ENCODE measurements around the gene TENM4. TPM values are rescaled to one million over a fixed set of nuclear protein-coding genes. Genes with fewer than 3 reads are reported as not detected.

Gene TENM4
- polyA plus RNA-seq, 1 donor from 2014 or later = 16.8 TPM

- no peaks in the 10 kb centered on the region for H3K9me3 ChIP-seq (ENCODE audit: low read length)
- no peak overlapping the region for H2AFZ ChIP-seq (ENCODE audit: low read depth, low read length)
- no peaks in the 10 kb centered on the region for H3K36me3 ChIP-seq (ENCODE audit: insufficient read depth, low read length)
- H3K27me3 ChIP-seq (ENCODE audit: insufficient read depth, low read depth, low read length) = no peaks in the 10 kb centered on the region
- H3K27ac ChIP-seq (ENCODE audit: low read length) = no peak overlapping the region
- H3K4me3 ChIP-seq (ENCODE audit: low read length) = no peak overlapping the region
- no peaks in the 10 kb centered on the region for H4K20me1 ChIP-seq (ENCODE audit: insufficient read depth)
- no peak overlapping the region for H3K9ac ChIP-seq (ENCODE audit: low read length)
- H3K9me2 ChIP-seq (ENCODE audit: insufficient read depth, low read length) = no peaks in the 10 kb centered on the region
- TF ChIP-seq MXI1 (conservative IDR thresholded peaks at IDR 0.05; ENCODE audit: poor library complexity, severe bottlenecking) (no peak), POLR2AphosphoS5 (IDR thresholded peaks at IDR 0.05) (no peak), CTCF (IDR thresholded peaks at IDR 0.05; ENCODE audit: poor library complexity, severe bottlenecking) (no peak), RAD21 (conservative IDR thresholded peaks at IDR 0.05) (no peak), EZH2 (IDR thresholded peaks at IDR 0.05; ENCODE audit: borderline replicate concordance, insufficient read depth, low read length, poor library complexity, severe bottlenecking) (no peak), TAF1 (IDR thresholded peaks at IDR 0.05; ENCODE audit: low read depth) (no peak), SMC3 (conservative IDR thresholded peaks at IDR 0.05; ENCODE audit: poor library complexity) (no peak), REST (IDR thresholded peaks at IDR 0.05; ENCODE audit: borderline replicate concordance) (no peak), EP300 (conservative IDR thresholded peaks at IDR 0.05; ENCODE audit: poor library complexity, severe bottlenecking) (no peak)
- no peaks in the 10 kb centered on the region for H3F3A ChIP-seq (ENCODE audit: insufficient read depth, low read length, poor library complexity, severe bottlenecking)
- no peaks in the 10 kb centered on the region for H3K79me2 ChIP-seq (replicated peaks; ENCODE audit: insufficient read depth, low read length)
- no peak overlapping the region for H3K4me2 ChIP-seq (ENCODE audit: low read length)
Measured at GRCh38 chr11:78717041-78717440, 723.8 kb downstream of the TENM4 start.

GRCh38 chr11:78715639-78716311 is 725.1 kb downstream of the TENM4 start:
- Histone ChIP-seq H3K27ac (ENCODE audit: low read length) (peak overlapping the region; percentile 69), H2AFZ (ENCODE audit: low read depth, low read length) (no peak overlapping the region), H3K79me2 (replicated peaks; ENCODE audit: insufficient read depth, low read length) (no peaks in the 10 kb centered on the region), H3K9ac (ENCODE audit: low read length) (peak overlapping the region; percentile 25), H3K9me3 (ENCODE audit: low read length) (no peaks in the 10 kb centered on the region), H3K27me3 (ENCODE audit: insufficient read depth, low read depth, low read length) (no peaks in the 10 kb centered on the region), H3K4me3 (ENCODE audit: low read length) (peak overlapping the region; percentile 35), H3F3A (ENCODE audit: insufficient read depth, low read length, poor library complexity, severe bottlenecking) (no peaks in the 10 kb centered on the region), H3K36me3 (ENCODE audit: insufficient read depth, low read length) (no peaks in the 10 kb centered on the region), H3K9me2 (ENCODE audit: insufficient read depth, low read length) (no peaks in the 10 kb centered on the region), H4K20me1 (ENCODE audit: insufficient read depth) (no peaks in the 10 kb centered on the region), H3K4me2 (ENCODE audit: low read length) (no peak overlapping the region)
- no peak for TF ChIP-seq POLR2AphosphoS5 (IDR thresholded peaks at IDR 0.05)
- TF ChIP-seq RAD21 (conservative IDR thresholded peaks at IDR 0.05) = peak; percentile 65
- no peak for TF ChIP-seq REST (IDR thresholded peaks at IDR 0.05; ENCODE audit: borderline replicate concordance)
- peak; percentile 66 for TF ChIP-seq SMC3 (conservative IDR thresholded peaks at IDR 0.05; ENCODE audit: poor library complexity)
- peak; percentile 76 for TF ChIP-seq CTCF (IDR thresholded peaks at IDR 0.05; ENCODE audit: poor library complexity, severe bottlenecking)
